OCI-LY3 (cell line): ENCODE measurements around the gene SEMA5A.

Source experiments
- CTCF ChIP-seq: fragments of 200-600, 300-600 bp; sonication (generic); IDR thresholded peaks from 2 replicates; pipeline ENCODE4 v1.5.1; 2014; ENCODE audit warnings: antibody characterized with exemption, low read length, low read depth
- EZH2phosphoT487 ChIP-seq: fragments of 200-600 bp; shearing (Covaris generic); IDR thresholded peaks from 2 replicates; pipeline ENCODE4 v1.6.1; 2018; ENCODE audit warnings: antibody characterized with exemption, mixed run types, low read depth

- TF ChIP-seq CTCF: no peak
- no peak for TF ChIP-seq EZH2phosphoT487
These were observed 205.8 kb downstream of the SEMA5A start for GRCh38 chr5:9340085-9340484.
